GM12878 (cell line): ENCODE measurements around the gene APOH. TPM values are rescaled to one million over a fixed set of nuclear protein-coding genes. Genes with fewer than 3 reads are reported as not detected.

ENCODE experiments used
- ATAC-seq: fragments of 200-7000 bp; cut with Tn5 transposase; 3 replicates; pipeline ENCODE4 v1.9.1; 2020; ENCODE audit warnings: mild to moderate bottlenecking, moderate library complexity
- BruUV-seq: library from RNA; stranded (reverse); fragments of 400-500 nt; replicated peaks from 2 replicates; lab custom pipeline; 2021; lab: Mats Ljungman, UMichigan
- CTCF ChIA-PET: fragments of 300-600 bp; sonication (Branson Sonifier 250); formaldehyde crosslinking; extraction: SDS; loops from one replicate; lab custom pipeline; 2021; ENCODE audit warnings: inconsistent platforms; lab: Yijun Ruan, JAX
- POLR2A ChIA-PET: fragments of 350-600 bp; formaldehyde crosslinking; extraction: SDS; loops from one replicate; lab custom pipeline; 2021; ENCODE audit warnings: inconsistent platforms; lab: Charles Lee
- RAD21 ChIA-PET: fragments of 300-600 bp; sonication (Branson Sonifier 250); formaldehyde crosslinking; loops from one replicate; lab custom pipeline; 2023; ENCODE audit warnings: antibody characterized with exemption; ENCODE audit not compliant: unreplicated experiment; lab: Charles Lee
- SMC1A ChIA-PET: fragments of 300-600 bp; sonication (Branson Sonifier 250); formaldehyde crosslinking; loops from one replicate; lab custom pipeline; 2023; ENCODE audit not compliant: unreplicated experiment, uncharacterized antibody; lab: Charles Lee
- DNase-seq: peaks from one replicate; pipeline ENCODE4 v3.0.0-alpha.2; 2011; ENCODE audit warnings: low read depth, low spot score
- FAIRE-seq: peaks from 3 replicates; lab custom pipeline; 2011; peaks lifted over from hg19 to GRCh38; lab: Jason Lieb, UNC
- H2AFZ ChIP-seq: 2 replicates; pipeline ENCODE4 v1.6.0; 2011; ENCODE audit warnings: low read depth, low read length, control low read depth; ENCODE audit not compliant: control insufficient read depth
- H3K27ac ChIP-seq: 2 replicates; pipeline ENCODE4 v1.5.1; 2011; ENCODE audit warnings: control low read depth; ENCODE audit not compliant: control insufficient read depth, insufficient read depth
- H3K27me3 ChIP-seq, 2 experiments: replicated peaks in 1 of 2; 2 replicates each; pipeline versions ENCODE4 v1.6.0 to v1.6.1; 2011; ENCODE audit warnings: low read length in 1 of 2; ENCODE audit not compliant: control insufficient read depth in 2 of 2, insufficient read depth in 2 of 2
- H3K36me3 ChIP-seq, 2 experiments: 2 replicates each; pipeline ENCODE4 v1.5.1; 2011; ENCODE audit warnings: low read length in 1 of 2; ENCODE audit not compliant: control insufficient read depth in 2 of 2, insufficient read depth in 2 of 2
- H3K4me1 ChIP-seq: 2 replicates; pipeline ENCODE4 v1.6.1; 2011; ENCODE audit warnings: mild to moderate bottlenecking, low read length, moderate library complexity, mixed read lengths; ENCODE audit not compliant: control insufficient read depth, insufficient read depth
- H3K4me2 ChIP-seq: 2 replicates; pipeline ENCODE4 v1.6.0; 2011; ENCODE audit warnings: control low read depth; ENCODE audit not compliant: control insufficient read depth, insufficient read depth
- H3K4me3 ChIP-seq: fragments of 200-600 bp; sonication (generic); 2 replicates; pipeline ENCODE4 v1.5.1; 2016
- H3K79me2 ChIP-seq: 2 replicates; pipeline ENCODE4 v1.6.0; 2011; ENCODE audit warnings: low read length; ENCODE audit not compliant: control insufficient read depth, insufficient read depth
- H3K9ac ChIP-seq: 2 replicates; pipeline ENCODE4 v1.8.0; 2011; ENCODE audit warnings: low read length, control low read depth, mixed read lengths; ENCODE audit not compliant: control insufficient read depth, insufficient read depth
- H3K9me3 ChIP-seq: replicated peaks from 3 replicates; pipeline ENCODE4 v1.5.1; 2011; ENCODE audit warnings: mild to moderate bottlenecking, low read length; ENCODE audit not compliant: control insufficient read depth, insufficient read depth
- H4K20me1 ChIP-seq: 2 replicates; pipeline ENCODE4 v1.6.0; 2011; ENCODE audit not compliant: control insufficient read depth, insufficient read depth
- BCL3 ChIP-seq: IDR thresholded peaks from 2 replicates; pipeline ENCODE4 v1.6.1; 2011; ENCODE audit warnings: borderline replicate concordance, low read depth, mild to moderate bottlenecking, moderate library complexity, low read length; ENCODE audit not compliant: insufficient read depth, poor library complexity, severe bottlenecking
- BHLHE40 ChIP-seq, 2 experiments: fragments of 450-650 bp in 1 of 2; IDR thresholded peaks; 2 replicates each; pipeline ENCODE4 v1.6.1; 2011 to 2017; ENCODE audit warnings: low read depth in 2 of 2, borderline replicate concordance in 1 of 2, improper control_type of control experiment in 1 of 2, low read length in 1 of 2, mild to moderate bottlenecking in 1 of 2
- CHD1 ChIP-seq: IDR thresholded peaks from 2 replicates; pipeline ENCODE4 v1.6.1; 2012; ENCODE audit warnings: low read depth, low read length, improper control_type of control experiment
- DPF2 ChIP-seq: fragments of 450-650 bp; IDR thresholded peaks from 2 replicates; pipeline ENCODE4 v1.6.1; 2017; ENCODE audit warnings: mild to moderate bottlenecking
- FOXM1 ChIP-seq: IDR thresholded peaks from 2 replicates; pipeline ENCODE4 v1.6.1; 2012; ENCODE audit warnings: low read depth, mild to moderate bottlenecking, inconsistent platforms, low read length, moderate library complexity
- HCFC1 ChIP-seq: fragments of 150-350 bp; IDR thresholded peaks from 2 replicates; pipeline ENCODE4 v1.6.1; 2014; ENCODE audit warnings: low read length
- HDGF ChIP-seq: fragments of 450-650 bp; IDR thresholded peaks from 2 replicates; pipeline ENCODE4 v1.6.1; 2016; ENCODE audit warnings: antibody characterized with exemption
- IKZF1 ChIP-seq: fragments of 450-650 bp; conservative IDR thresholded peaks from 2 replicates; pipeline ENCODE4 v1.6.1; 2017; ENCODE audit warnings: antibody characterized with exemption, mild to moderate bottlenecking
- KLF5 ChIP-seq: fragments of 450-650 bp; IDR thresholded peaks from 2 replicates; pipeline ENCODE4 v1.6.1; 2014; ENCODE audit warnings: mild to moderate bottlenecking; ENCODE audit not compliant: partially characterized antibody
- LARP7 ChIP-seq: fragments of 450-650 bp; IDR thresholded peaks from 2 replicates; pipeline ENCODE4 v1.6.1; 2017; ENCODE audit warnings: mild to moderate bottlenecking
- NFIC ChIP-seq: IDR thresholded peaks from 2 replicates; pipeline ENCODE4 v1.6.1; 2012; ENCODE audit warnings: low read depth, mild to moderate bottlenecking, inconsistent platforms, low read length, moderate library complexity
- PAX5 ChIP-seq: IDR thresholded peaks from 2 replicates; pipeline ENCODE4 v1.6.1; 2011; ENCODE audit warnings: low read depth, low read length, borderline replicate concordance
- POLR2AphosphoS5 ChIP-seq: IDR thresholded peaks from 2 replicates; pipeline ENCODE4 v1.6.1; 2011; ENCODE audit warnings: mild to moderate bottlenecking, low read length, inconsistent platforms
- RB1 ChIP-seq: fragments of 450-650 bp; formaldehyde crosslinking; IDR thresholded peaks from 2 replicates; pipeline ENCODE4 v1.6.1; 2017; ENCODE audit warnings: mild to moderate bottlenecking, borderline replicate concordance
- RUNX3 ChIP-seq: IDR thresholded peaks from 2 replicates; pipeline ENCODE4 v1.6.1; 2012; ENCODE audit warnings: low read length, inconsistent platforms
- WGBS: methylation state at CpG from one replicate; pipeline ENCODE4 v1.1.6; 2016; ENCODE audit warnings: low lambda C conversion rate; ENCODE audit not compliant: insufficient replicate concordance, insufficient coverage; ENCODE audit errors: missing lambda C conversion rate; 5-methylcytosine and 5-hydroxymethylcytosine counted together
- in situ Hi-C: fragments of 300-500 bp; cut with MboI; formaldehyde crosslinking; loops from 9 replicates; pipeline ENCODE4 v1.14.3; 2018; ENCODE audit warnings: mixed read lengths
- intact Hi-C: fragments of 100-400 bp; cut with micrococcal nuclease; formaldehyde crosslinking; loops from one replicate; pipeline ENCODE4 v1.14.2; 2022; ENCODE audit not compliant: unreplicated experiment
- polyA plus RNA-seq, 11 experiments: library from polyadenylated mRNA; depleted of rRNA in 4 of 11; unstranded in 6 of 11; stranded (reverse) in 5 of 11; fragments of >200 nt; fragmentation: Nextera tagmentation in 4 of 11; fragmentation: Illumina TruSeq in 1 of 11; extraction: Ambion mirVana in 4 of 11; extraction: Trizol in 1 of 11; gene quantifications; 1 replicate in 1 of 11; 2 replicates in 10 of 11; pipeline versions ENCODE4 v1.2.1 to v1.2.3, GENCODE V29; 2011 to 2016; ENCODE audit warnings: inconsistent platforms in 2 of 11, missing spikeins in 2 of 11, low read depth in 1 of 11
- total RNA-seq, 4 experiments: library from RNA; depleted of rRNA in 3 of 4; stranded (reverse); fragments of >200 nt in 3 of 4; fragmentation: Illumina TruSeq in 1 of 4; extraction: Trizol in 1 of 4; gene quantifications; 2 replicates each; pipeline versions ENCODE4 v1.2.1 to v1.2.3, GENCODE V29; 2013 to 2021
- TF ChIP-seq, protein P1 (sequence below): fragments of 150-350 bp; IDR thresholded peaks from 2 replicates; pipeline ENCODE4 v1.6.1; 2014; ENCODE audit warnings: mild to moderate bottlenecking, low read depth, low read length
- TF ChIP-seq, protein P2 (sequence below): IDR thresholded peaks from 2 replicates; pipeline ENCODE4 v1.6.1; 2012; ENCODE audit warnings: low read depth, low read length, improper control_type of control experiment

The APOH gene
- total and polyA plus RNA-seq, 10 of the 15 experiments (the other 5 are each of a cell fraction or from before 2014, with no cell fraction given), result 1.8 TPM; not detected in 9

DNA sequence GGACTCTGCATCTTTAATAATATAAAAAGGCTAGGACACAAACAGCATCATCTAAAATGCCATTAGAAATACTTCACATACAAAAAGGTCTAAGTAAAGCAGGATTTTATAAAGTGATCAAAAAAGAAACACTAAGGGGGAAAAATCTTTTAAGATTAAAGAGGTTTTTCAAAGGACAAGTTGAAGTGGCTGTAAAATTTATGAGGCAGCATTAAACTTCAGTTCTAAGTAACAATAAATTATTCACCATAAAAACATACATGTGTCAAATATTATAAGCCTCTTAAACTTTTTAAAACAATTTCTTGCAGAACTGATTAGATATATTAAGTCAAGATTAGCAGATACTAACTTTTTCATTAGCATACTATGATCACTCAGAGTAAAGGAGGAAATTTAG lies 58.0 kb downstream of the APOH start:
- TF ChIP-seq LARP7 (no peak), BCL3 (no peak)
- ChIA-PET RAD21 (no interaction called here), CTCF (no interaction called here), POLR2A (no interaction called here), SMC1A (no interaction called here)
- no peaks in the 10 kb centered on the region for H3K79me2 ChIP-seq
- no TSS peak for BruUV-seq
- H3K4me1 ChIP-seq, result no peaks in the 10 kb centered on the region
- intact Hi-C loops (no loop called here), in situ Hi-C loops (no loop called here)
- ATAC-seq (no peak), DNase-seq (no peak), FAIRE-seq (no peak)
- no peak overlapping the region for H3K9ac ChIP-seq
- no peak overlapping the region for H3K27ac ChIP-seq
- no peaks in the 10 kb centered on the region for H4K20me1 ChIP-seq
- H2AFZ ChIP-seq, result no peak overlapping the region
- H3K4me3 ChIP-seq, result no peak overlapping the region
- H3K36me3 ChIP-seq, result no peaks in the 10 kb centered on the region
- H3K9me3 ChIP-seq, result no peaks in the 10 kb centered on the region
- no peak overlapping the region for H3K4me2 ChIP-seq
- H3K27me3 ChIP-seq, result no peaks in the 10 kb centered on the region; a peak in 1 of 4 replicates

GRCh38 chr17:66169839-66170238 lies 59.4 kb downstream of the APOH start:
- H3K27ac ChIP-seq, result no peak overlapping the region
- no peaks in the 10 kb centered on the region for H3K9me3 ChIP-seq
- H2AFZ ChIP-seq, result no peak overlapping the region
- no peaks in the 10 kb centered on the region for H3K4me1 ChIP-seq
- ChIA-PET SMC1A (no interaction called here), POLR2A (no interaction called here), RAD21 (interaction anchor here (0.7 to 1.0 kb wide), 2 partner anchors 21 to 249 kb away, joined by 3 read pairs; no protein-coding TSS in a partner anchor), CTCF (interaction anchor here (1.4 kb wide), 1 partner anchor 876 kb away, joined by 4 read pairs; no protein-coding TSS in a partner anchor)
- H4K20me1 ChIP-seq, result no peaks in the 10 kb centered on the region
- no peaks in the 10 kb centered on the region for H3K79me2 ChIP-seq
- H3K36me3 ChIP-seq, result no peaks in the 10 kb centered on the region
- FAIRE-seq (no peak), ATAC-seq (no peak), DNase-seq (no peak)
- H3K4me2 ChIP-seq, result no peak overlapping the region
- WGBS, result 12% methylated on average over 3 of the region's 3 CpGs
- no peak overlapping the region for H3K4me3 ChIP-seq
- H3K9ac ChIP-seq, result no peak overlapping the region
- BruUV-seq, result no TSS peak
- H3K27me3 ChIP-seq, result no peaks in the 10 kb centered on the region; a peak in 1 of 4 replicates
- no peak for TF ChIP-seq BHLHE40 (IDR thresholded peaks at IDR 0.05; ENCODE audit: borderline replicate concordance in 1 of 2, low read depth in 2 of 2, low read length in 1 of 2)
- TF ChIP-seq, protein P1, sequence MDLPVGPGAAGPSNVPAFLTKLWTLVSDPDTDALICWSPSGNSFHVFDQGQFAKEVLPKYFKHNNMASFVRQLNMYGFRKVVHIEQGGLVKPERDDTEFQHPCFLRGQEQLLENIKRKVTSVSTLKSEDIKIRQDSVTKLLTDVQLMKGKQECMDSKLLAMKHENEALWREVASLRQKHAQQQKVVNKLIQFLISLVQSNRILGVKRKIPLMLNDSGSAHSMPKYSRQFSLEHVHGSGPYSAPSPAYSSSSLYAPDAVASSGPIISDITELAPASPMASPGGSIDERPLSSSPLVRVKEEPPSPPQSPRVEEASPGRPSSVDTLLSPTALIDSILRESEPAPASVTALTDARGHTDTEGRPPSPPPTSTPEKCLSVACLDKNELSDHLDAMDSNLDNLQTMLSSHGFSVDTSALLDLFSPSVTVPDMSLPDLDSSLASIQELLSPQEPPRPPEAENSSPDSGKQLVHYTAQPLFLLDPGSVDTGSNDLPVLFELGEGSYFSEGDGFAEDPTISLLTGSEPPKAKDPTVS, result no peak
- TF ChIP-seq POLR2AphosphoS5, result no peak
- TF ChIP-seq, protein P2, sequence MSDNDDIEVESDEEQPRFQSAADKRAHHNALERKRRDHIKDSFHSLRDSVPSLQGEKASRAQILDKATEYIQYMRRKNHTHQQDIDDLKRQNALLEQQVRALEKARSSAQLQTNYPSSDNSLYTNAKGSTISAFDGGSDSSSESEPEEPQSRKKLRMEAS, result no peak
- no peak for TF ChIP-seq CHD1
- no peak for TF ChIP-seq HDGF
- no peak for TF ChIP-seq DPF2
- TF ChIP-seq IKZF1, result no peak
- TF ChIP-seq KLF5, result no peak
- TF ChIP-seq PAX5, result no peak
- no peak for TF ChIP-seq NFIC
- no peak for TF ChIP-seq RB1
- TF ChIP-seq HCFC1, result no peak
- TF ChIP-seq RUNX3, result no peak
- no peak for TF ChIP-seq FOXM1
- intact Hi-C loops, result loop anchor here (10.0 kb wide), 1 partner anchor 185 kb away; no protein-coding TSS in a partner anchor
- in situ Hi-C loops, result loop anchor here (5.0 kb wide), 2 partner anchors 878 to 938 kb away; no protein-coding TSS in a partner anchor
